IPS DF 6.9 (cell line): ENCODE measurements around the gene MXI1.
A peak's percentile ranks its signal among the peaks of the same experiment; 100 is the strongest.

Experiments
- DNase-seq: peaks from one replicate; pipeline ENCODE4 v3.0.0-alpha.2; 2013; ENCODE audit warnings: low read depth, low spot score
- H3K27ac ChIP-seq: one replicate; pipeline ENCODE4 v1.5.1; 2013; ENCODE audit warnings: low read length, control low read depth
- H3K27me3 ChIP-seq: 2 replicates; pipeline ENCODE4 v1.6.1; 2013; ENCODE audit warnings: mild to moderate bottlenecking, low read length; ENCODE audit not compliant: control insufficient read depth, insufficient read depth
- H3K36me3 ChIP-seq: 2 replicates; pipeline ENCODE4 v1.6.1; 2013; ENCODE audit warnings: low read length; ENCODE audit not compliant: control insufficient read depth, insufficient read depth
- H3K4me1 ChIP-seq: 2 replicates; pipeline ENCODE4 v1.6.1; 2013; ENCODE audit warnings: low read length; ENCODE audit not compliant: control insufficient read depth, insufficient read depth
- H3K4me3 ChIP-seq: 2 replicates; pipeline ENCODE4 v1.5.1; 2013; ENCODE audit warnings: mild to moderate bottlenecking, low read length
- H3K9me3 ChIP-seq: 2 replicates; pipeline ENCODE4 v1.6.1; 2013; ENCODE audit warnings: low read length, inconsistent platforms; ENCODE audit not compliant: control insufficient read depth, insufficient read depth
- WGBS: extraction: QIAGEN DNeasy Blood & Tissue Kit; methylation state at CpG from one replicate; pipeline ENCODE4 v1.1.7; 2013; ENCODE audit warnings: mixed read lengths, missing lambda C conversion rate; ENCODE audit not compliant: insufficient read length, insufficient coverage; 5-methylcytosine and 5-hydroxymethylcytosine counted together

The MXI1 gene

GRCh38 chr10:110311357-110311949 lies 104.0 kb downstream of the MXI1 start:
- no peaks in the 10 kb centered on the region for H3K9me3 ChIP-seq
- no peak overlapping the region for H3K4me3 ChIP-seq
- peak; percentile 25 for DNase-seq
- no peaks in the 10 kb centered on the region for H3K27me3 ChIP-seq
- H3K27ac ChIP-seq: no peak overlapping the region
- H3K4me1 ChIP-seq: no peaks in the 10 kb centered on the region
- WGBS: no CpG with 5 or more reads among the region's 3 CpGs
- no peaks in the 10 kb centered on the region for H3K36me3 ChIP-seq

GRCh38 chr10:110312206-110312605 lies 104.8 kb downstream of the MXI1 start:
- no peaks in the 10 kb centered on the region for H3K4me1 ChIP-seq
- no peak overlapping the region for H3K27ac ChIP-seq
- no peaks in the 10 kb centered on the region for H3K9me3 ChIP-seq
- no peak for DNase-seq
- H3K4me3 ChIP-seq: no peak overlapping the region
- H3K36me3 ChIP-seq: no peaks in the 10 kb centered on the region
- WGBS: no CpG with 5 or more reads among the region's 2 CpGs
- H3K27me3 ChIP-seq: no peaks in the 10 kb centered on the region

GRCh38 chr10:110313674-110314073 lies 106.3 kb downstream of the MXI1 start:
- no peak overlapping the region for H3K4me3 ChIP-seq
- no peaks in the 10 kb centered on the region for H3K27me3 ChIP-seq
- no peaks in the 10 kb centered on the region for H3K36me3 ChIP-seq
- no peaks in the 10 kb centered on the region for H3K4me1 ChIP-seq
- whole genome bisulfite sequencing: no CpG with 5 or more reads among the region's 2 CpGs
- no peak overlapping the region for H3K27ac ChIP-seq
- DNase-seq: no peak
- no peaks in the 10 kb centered on the region for H3K9me3 ChIP-seq

GRCh38 chr10:110317866-110318850 lies 110.8 kb downstream of the MXI1 start:
- no peak overlapping the region for H3K27ac ChIP-seq
- no CpG with 5 or more reads among the region's 15 CpGs for WGBS
- no peaks in the 10 kb centered on the region for H3K36me3 ChIP-seq
- no peaks in the 10 kb centered on the region for H3K4me1 ChIP-seq
- no peaks in the 10 kb centered on the region for H3K27me3 ChIP-seq
- H3K9me3 ChIP-seq: no peaks in the 10 kb centered on the region
- DNase-seq: no peak
- no peak overlapping the region for H3K4me3 ChIP-seq

GRCh38 chr10:110321869-110322620 lies 114.6 kb downstream of the MXI1 start:
- H3K27ac ChIP-seq: no peak overlapping the region
- DNase-seq: no peak
- WGBS: no CpG with 5 or more reads among the region's 6 CpGs
- no peaks in the 10 kb centered on the region for H3K36me3 ChIP-seq
- H3K9me3 ChIP-seq: no peaks in the 10 kb centered on the region
- no peaks in the 10 kb centered on the region; the same call in 1 of the 2 replicates for H3K4me1 ChIP-seq
- no peaks in the 10 kb centered on the region for H3K27me3 ChIP-seq
- no peak overlapping the region for H3K4me3 ChIP-seq

- no peak overlapping the region for H3K4me3 ChIP-seq
- no peaks in the 10 kb centered on the region for H3K36me3 ChIP-seq
- no peaks in the 10 kb centered on the region; the same call in 1 of the 2 replicates for H3K4me1 ChIP-seq
- H3K9me3 ChIP-seq: no peaks in the 10 kb centered on the region
- DNase-seq: no peak
- H3K27ac ChIP-seq: no peak overlapping the region
- whole genome bisulfite sequencing: no CpG with 5 or more reads among the region's 2 CpGs
- no peaks in the 10 kb centered on the region for H3K27me3 ChIP-seq
Observed at GRCh38 chr10:110323503-110323902, 116.1 kb downstream of the MXI1 start.

- Histone ChIP-seq H3K27ac (no peak overlapping the region), H3K27me3 (no peaks in the 10 kb centered on the region), H3K4me1 (no peaks in the 10 kb centered on the region; the same call in 1 of the 2 replicates), H3K9me3 (no peaks in the 10 kb centered on the region), H3K4me3 (no peak overlapping the region), H3K36me3 (no peaks in the 10 kb centered on the region)
- DNase-seq: no peak
- WGBS: no CpG with 5 or more reads among the region's 5 CpGs
Observed at GRCh38 chr10:110324201-110324804, 116.9 kb downstream of the MXI1 start.

GRCh38 chr10:110324805-110325280 lies 117.4 kb downstream of the MXI1 start:
- no peak overlapping the region for H3K4me3 ChIP-seq
- H3K27me3 ChIP-seq: no peaks in the 10 kb centered on the region
- no peak for DNase-seq
- H3K9me3 ChIP-seq: no peaks in the 10 kb centered on the region
- H3K36me3 ChIP-seq: no peaks in the 10 kb centered on the region
- H3K4me1 ChIP-seq: no peaks in the 10 kb centered on the region; the same call in 1 of the 2 replicates
- WGBS: no CpG with 5 or more reads among the region's 3 CpGs
- no peak overlapping the region for H3K27ac ChIP-seq

- Histone ChIP-seq H3K4me1 (no peaks in the 10 kb centered on the region; the same call in 1 of the 2 replicates), H3K27me3 (no peaks in the 10 kb centered on the region), H3K27ac (no peak overlapping the region)
Observed at GRCh38 chr10:110326351-110327032, 119.1 kb downstream of the MXI1 start.

More at GRCh38 chr10:110326351-110327032, 119.1 kb downstream of the MXI1 start:
- Histone ChIP-seq H3K4me3 (no peak overlapping the region), H3K9me3 (peaks cover 4% of the 10 kb centered on the region; the same call in 1 of the 2 replicates), H3K36me3 (no peaks in the 10 kb centered on the region)
- DNase-seq: no peak
- WGBS: no CpG with 5 or more reads among the region's 4 CpGs
